ENCODE results near the gene TM4SF20. TPM values are rescaled to one million over a fixed set of nuclear protein-coding genes. Genes with fewer than 3 reads are reported as not detected.
A peak's percentile ranks its signal among the peaks of the same experiment; 100 is the strongest.
"Not testable (repeated sequence)": the region's sequence is repeated elsewhere in the genome, so short reads cannot be mapped to it uniquely, and the experiment has no call there.

Gene TM4SF20
- polyA plus RNA-seq, 2 donors = 0.04 TPM; not detected in 1

GRCh38 chr2:227387583-227387982 is 8.5 kb upstream of the TM4SF20 start, which contains the start of gene SCYGR1:
Gene SCYGR1 (minus strand): TSS chr2:227387949. CDS start chr2:227387949, 0 bp downstream.
- not testable (repeated sequence) for H3K4me1 ChIP-seq (ENCODE audit: control insufficient read depth in 2 of 2, insufficient read depth in 2 of 2, low read length in 1 of 2); H3K27me3 ChIP-seq (ENCODE audit: control insufficient read depth in 1 of 2, insufficient read depth in 2 of 2, low read length in 2 of 2); H3K4me3 ChIP-seq (ENCODE audit: low read depth in 1 of 2, low read length in 2 of 2); H3K36me3 ChIP-seq (ENCODE audit: control insufficient read depth in 2 of 2, insufficient read depth in 2 of 2, low read length in 1 of 2); H3K9me3 ChIP-seq (ENCODE audit: control insufficient read depth in 2 of 2, insufficient read depth in 1 of 2, low read depth in 1 of 2, low read length in 1 of 2)
- 78 to 80% methylated on average over 7 of the region's 7 CpGs for WGBS, 2 donors
- H3K27ac ChIP-seq (ENCODE audit: low read depth in 2 of 2, low read length in 1 of 2) = peak within 1 kb of the TSS; percentile 25 to 60

- WGBS, 2 donors = 54 to 57% methylated on average over 6 of the region's 6 CpGs
- Histone ChIP-seq H3K36me3 (ENCODE audit: control insufficient read depth in 2 of 2, insufficient read depth in 2 of 2, low read length in 1 of 2) (no peaks in the 10 kb centered on the region), H3K27ac (ENCODE audit: low read depth in 2 of 2, low read length in 1 of 2) (peak overlapping the region; percentile 25 to 31), H3K4me3 (ENCODE audit: low read depth in 1 of 2, low read length in 2 of 2) (no peak overlapping the region), H3K27me3 (ENCODE audit: control insufficient read depth in 1 of 2, insufficient read depth in 2 of 2, low read length in 2 of 2) (no peaks in the 10 kb centered on the region), H3K9me3 (ENCODE audit: control insufficient read depth in 2 of 2, insufficient read depth in 1 of 2, low read depth in 1 of 2, low read length in 1 of 2) (no peaks in the 10 kb centered on the region), H3K4me1 (ENCODE audit: control insufficient read depth in 2 of 2, insufficient read depth in 2 of 2, low read length in 1 of 2) (no peaks in the 10 kb centered on the region)
These were observed 7.5 kb upstream of the TM4SF20 start for GRCh38 chr2:227386630-227387029.

GRCh38 chr2:227383686-227384085 is 4.6 kb upstream of the TM4SF20 start:
- Histone ChIP-seq H3K4me1 (ENCODE audit: control insufficient read depth in 2 of 2, insufficient read depth in 2 of 2, low read length in 1 of 2) (no peaks in the 10 kb centered on the region), H3K27ac (ENCODE audit: low read depth in 2 of 2, low read length in 1 of 2) (no peak overlapping the region), H3K4me3 (ENCODE audit: low read depth in 1 of 2, low read length in 2 of 2) (no peak overlapping the region), H3K9me3 (ENCODE audit: control insufficient read depth in 2 of 2, insufficient read depth in 1 of 2, low read depth in 1 of 2, low read length in 1 of 2) (no peaks in the 10 kb centered on the region), H3K27me3 (ENCODE audit: control insufficient read depth in 1 of 2, insufficient read depth in 2 of 2, low read length in 2 of 2) (no peaks in the 10 kb centered on the region), H3K36me3 (ENCODE audit: control insufficient read depth in 2 of 2, insufficient read depth in 2 of 2, low read length in 1 of 2) (no peaks in the 10 kb centered on the region)
- WGBS, 2 donors = 59 to 66% methylated on average over 3 of the region's 3 CpGs

GRCh38 chr2:227382241-227382835 is 3.2 kb upstream of the TM4SF20 start:
- WGBS, 2 donors = 76% methylated on average over 2 of the region's 2 CpGs

GRCh38 chr2:227378371-227378782 is 729 bp downstream of the TM4SF20 start:
- no peaks in the 10 kb centered on the region for H3K4me1 ChIP-seq (ENCODE audit: control insufficient read depth in 2 of 2, insufficient read depth in 2 of 2, low read length in 1 of 2)
- no peak overlapping the region for H3K27ac ChIP-seq (ENCODE audit: low read depth in 2 of 2, low read length in 1 of 2)
- H3K9me3 ChIP-seq (ENCODE audit: control insufficient read depth in 2 of 2, insufficient read depth in 1 of 2, low read depth in 1 of 2, low read length in 1 of 2) = no peaks in the 10 kb centered on the region
- H3K4me3 ChIP-seq (ENCODE audit: low read depth in 1 of 2, low read length in 2 of 2) = no peak overlapping the region
- no peaks in the 10 kb centered on the region for H3K27me3 ChIP-seq (ENCODE audit: control insufficient read depth in 1 of 2, insufficient read depth in 2 of 2, low read length in 2 of 2)
- H3K36me3 ChIP-seq (ENCODE audit: control insufficient read depth in 2 of 2, insufficient read depth in 2 of 2, low read length in 1 of 2) = no peaks in the 10 kb centered on the region
- WGBS, 2 donors = 77 to 79% methylated on average over 4 of the region's 4 CpGs

More at GRCh38 chr2:227382241-227382835, 3.2 kb upstream of the TM4SF20 start:
- H3K9me3 ChIP-seq (ENCODE audit: control insufficient read depth in 2 of 2, insufficient read depth in 1 of 2, low read depth in 1 of 2, low read length in 1 of 2); H3K4me1 ChIP-seq (ENCODE audit: control insufficient read depth in 2 of 2, insufficient read depth in 2 of 2, low read length in 1 of 2); H3K27me3 ChIP-seq (ENCODE audit: control insufficient read depth in 1 of 2, insufficient read depth in 2 of 2, low read length in 2 of 2); H3K4me3 ChIP-seq (ENCODE audit: low read depth in 1 of 2, low read length in 2 of 2); H3K27ac ChIP-seq (ENCODE audit: low read depth in 2 of 2, low read length in 1 of 2); H3K36me3 ChIP-seq (ENCODE audit: control insufficient read depth in 2 of 2, insufficient read depth in 2 of 2, low read length in 1 of 2): not testable (repeated sequence)

GRCh38 chr2:227377467-227378351 is 1.4 kb downstream of the TM4SF20 start:
- no peaks in the 10 kb centered on the region for H3K27me3 ChIP-seq (ENCODE audit: control insufficient read depth in 1 of 2, insufficient read depth in 2 of 2, low read length in 2 of 2)
- H3K27ac ChIP-seq (ENCODE audit: low read depth in 2 of 2, low read length in 1 of 2) = no peak overlapping the region
- H3K4me1 ChIP-seq (ENCODE audit: control insufficient read depth in 2 of 2, insufficient read depth in 2 of 2, low read length in 1 of 2) = no peaks in the 10 kb centered on the region
- 66% methylated on average over 8 of the region's 8 CpGs for WGBS, 2 donors
- no peaks in the 10 kb centered on the region for H3K36me3 ChIP-seq (ENCODE audit: control insufficient read depth in 2 of 2, insufficient read depth in 2 of 2, low read length in 1 of 2)
- H3K9me3 ChIP-seq (ENCODE audit: control insufficient read depth in 2 of 2, insufficient read depth in 1 of 2, low read depth in 1 of 2, low read length in 1 of 2) = no peaks in the 10 kb centered on the region
- no peak overlapping the region for H3K4me3 ChIP-seq (ENCODE audit: low read depth in 1 of 2, low read length in 2 of 2)

- no peak overlapping the region for H3K4me3 ChIP-seq (ENCODE audit: low read depth in 1 of 2, low read length in 2 of 2)
- H3K27me3 ChIP-seq (ENCODE audit: control insufficient read depth in 1 of 2, insufficient read depth in 2 of 2, low read length in 2 of 2) = no peaks in the 10 kb centered on the region
- 56 to 62% methylated on average over 9 of the region's 9 CpGs for WGBS, 2 donors
- no peaks in the 10 kb centered on the region for H3K9me3 ChIP-seq (ENCODE audit: control insufficient read depth in 2 of 2, insufficient read depth in 1 of 2, low read depth in 1 of 2, low read length in 1 of 2)
- H3K4me1 ChIP-seq (ENCODE audit: control insufficient read depth in 2 of 2, insufficient read depth in 2 of 2, low read length in 1 of 2) = no peaks in the 10 kb centered on the region
- no peaks in the 10 kb centered on the region for H3K36me3 ChIP-seq (ENCODE audit: control insufficient read depth in 2 of 2, insufficient read depth in 2 of 2, low read length in 1 of 2)
- H3K27ac ChIP-seq (ENCODE audit: low read depth in 2 of 2, low read length in 1 of 2) = no peak overlapping the region
These were observed 2.3 kb downstream of the TM4SF20 start for GRCh38 chr2:227376656-227377396.

- no peak overlapping the region for H3K27ac ChIP-seq (ENCODE audit: low read depth in 2 of 2, low read length in 1 of 2)
- no peaks in the 10 kb centered on the region for H3K9me3 ChIP-seq (ENCODE audit: control insufficient read depth in 2 of 2, insufficient read depth in 1 of 2, low read depth in 1 of 2, low read length in 1 of 2)
- 49 to 55% methylated on average over 6 of the region's 6 CpGs for WGBS, 2 donors
- H3K4me1 ChIP-seq (ENCODE audit: control insufficient read depth in 2 of 2, insufficient read depth in 2 of 2, low read length in 1 of 2) = no peaks in the 10 kb centered on the region
- H3K27me3 ChIP-seq (ENCODE audit: control insufficient read depth in 1 of 2, insufficient read depth in 2 of 2, low read length in 2 of 2) = no peaks in the 10 kb centered on the region
- H3K4me3 ChIP-seq (ENCODE audit: low read depth in 1 of 2, low read length in 2 of 2) = no peak overlapping the region
- H3K36me3 ChIP-seq (ENCODE audit: control insufficient read depth in 2 of 2, insufficient read depth in 2 of 2, low read length in 1 of 2) = no peaks in the 10 kb centered on the region
These were observed 4.9 kb downstream of the TM4SF20 start for GRCh38 chr2:227374158-227374557.

- Histone ChIP-seq H3K4me3 (ENCODE audit: low read depth in 1 of 2, low read length in 2 of 2) (no peak overlapping the region), H3K27me3 (ENCODE audit: control insufficient read depth in 1 of 2, insufficient read depth in 2 of 2, low read length in 2 of 2) (no peaks in the 10 kb centered on the region), H3K27ac (ENCODE audit: low read depth in 2 of 2, low read length in 1 of 2) (no peak overlapping the region), H3K9me3 (ENCODE audit: control insufficient read depth in 2 of 2, insufficient read depth in 1 of 2, low read depth in 1 of 2, low read length in 1 of 2) (no peaks in the 10 kb centered on the region), H3K36me3 (ENCODE audit: control insufficient read depth in 2 of 2, insufficient read depth in 2 of 2, low read length in 1 of 2) (no peaks in the 10 kb centered on the region), H3K4me1 (ENCODE audit: control insufficient read depth in 2 of 2, insufficient read depth in 2 of 2, low read length in 1 of 2) (no peaks in the 10 kb centered on the region)
- WGBS, 2 donors = 90 to 93% methylated on average over 10 of the region's 10 CpGs
These were observed 5.7 kb downstream of the TM4SF20 start for GRCh38 chr2:227373389-227373788.
